GM23338 (cell line): Measurements from ENCODE around the gene S1PR3. TPM values are rescaled to one million over a fixed set of nuclear protein-coding genes. Genes with fewer than 3 reads are reported as not detected.

Experiments
- ATAC-seq: fragments of 200-7000 bp; cut with Tn5 transposase; 3 replicates; pipeline ENCODE4 v1.9.1; 2020
- DNase-seq: peaks from one replicate; pipeline ENCODE4 v3.0.0-alpha.2; 2015; ENCODE audit warnings: low spot score
- H2AFZ ChIP-seq: fragments of 200-600 bp; sonication (generic); 2 replicates; pipeline ENCODE4 v1.8.0; 2016; ENCODE audit warnings: antibody characterized with exemption, mild to moderate bottlenecking, moderate library complexity
- H3F3A ChIP-seq: fragments of 200-600 bp; sonication (generic); replicated peaks from 2 replicates; pipeline ENCODE4 v1.8.0; 2017; ENCODE audit warnings: antibody characterized with exemption, mixed run types, low read depth
- H3K27ac ChIP-seq: fragments of 200-600 bp; sonication (generic); 2 replicates; pipeline ENCODE4 v1.6.1; 2016; ENCODE audit warnings: low read depth
- H3K27me3 ChIP-seq: fragments of 200-600 bp; sonication (generic); 2 replicates; pipeline ENCODE4 v1.8.0; 2016; ENCODE audit warnings: mild to moderate bottlenecking, mixed run types, moderate library complexity; ENCODE audit not compliant: insufficient read depth
- H3K36me3 ChIP-seq: fragments of 200-600 bp; sonication (generic); 2 replicates; pipeline ENCODE4 v1.8.0; 2016; ENCODE audit warnings: mild to moderate bottlenecking; ENCODE audit not compliant: insufficient read depth
- H3K4me1 ChIP-seq: fragments of 200-600 bp; sonication (generic); 2 replicates; pipeline ENCODE4 v1.8.0; 2016; ENCODE audit warnings: mild to moderate bottlenecking, moderate library complexity; ENCODE audit not compliant: insufficient read depth
- H3K4me2 ChIP-seq: fragments of 200-600 bp; sonication (generic); 2 replicates; pipeline ENCODE4 v1.7.1; 2017; ENCODE audit warnings: mixed run types
- H3K4me3 ChIP-seq: fragments of 200-600 bp; sonication (generic); 2 replicates; pipeline ENCODE4 v1.6.1; 2016; ENCODE audit warnings: mixed run types
- H3K79me2 ChIP-seq: fragments of 200-600 bp; sonication (generic); replicated peaks from 2 replicates; pipeline ENCODE4 v1.8.0; 2017; ENCODE audit warnings: mild to moderate bottlenecking; ENCODE audit not compliant: insufficient read depth
- H3K9me2 ChIP-seq: fragments of 200-600 bp; sonication (generic); 2 replicates; pipeline ENCODE4 v1.8.0; 2017; ENCODE audit not compliant: insufficient read depth
- H4K20me1 ChIP-seq: fragments of 200-600 bp; sonication (generic); replicated peaks from 2 replicates; pipeline ENCODE4 v1.8.0; 2017; ENCODE audit warnings: mild to moderate bottlenecking; ENCODE audit not compliant: insufficient read depth
- H3K27ac Mint-ChIP-seq: 2 replicates; pipeline ENCODE4 v1.8.0; 2020; ENCODE audit warnings: inconsistent platforms, mild to moderate bottlenecking, moderate library complexity, mixed read lengths
- H3K27me3 Mint-ChIP-seq: 3 replicates; pipeline ENCODE4 v1.8.0; 2022; ENCODE audit warnings: low read depth, mild to moderate bottlenecking, moderate library complexity, mixed read lengths, inconsistent platforms; ENCODE audit not compliant: insufficient read depth, poor library complexity
- H3K36me3 Mint-ChIP-seq: 3 replicates; pipeline ENCODE4 v1.8.0; 2021; ENCODE audit warnings: low read depth, mild to moderate bottlenecking, inconsistent platforms, moderate library complexity, mixed read lengths
- H3K4me1 Mint-ChIP-seq: 3 replicates; pipeline ENCODE4 v1.8.0; 2020; ENCODE audit warnings: mild to moderate bottlenecking, inconsistent platforms, mixed read lengths
- H3K4me3 Mint-ChIP-seq: 3 replicates; pipeline ENCODE4 v1.8.0; 2021; ENCODE audit warnings: moderate library complexity, mild to moderate bottlenecking, inconsistent platforms, mixed read lengths
- H3K9me3 Mint-ChIP-seq: 3 replicates; pipeline ENCODE4 v1.8.0; 2020; ENCODE audit warnings: moderate library complexity, mild to moderate bottlenecking, inconsistent platforms, mixed read lengths
- CREB1 ChIP-seq: fragments of 250-450 bp; sonication (Bioruptor Pico); IDR thresholded peaks from 2 replicates; pipeline ENCODE4 v1.5.0; 2020; ENCODE audit warnings: low read depth, mild to moderate bottlenecking, moderate library complexity
- EZH2 ChIP-seq: fragments of 200-600 bp; sonication (generic); IDR thresholded peaks from one replicate; pipeline ENCODE4 v1.8.0; 2017; ENCODE audit warnings: antibody characterized with exemption, mild to moderate bottlenecking, low read depth; ENCODE audit not compliant: unreplicated experiment
- EZH2phosphoT487 ChIP-seq: fragments of 200-600 bp; sonication (generic); IDR thresholded peaks from one replicate; pipeline ENCODE4 v1.8.1; 2018; ENCODE audit warnings: antibody characterized with exemption; ENCODE audit not compliant: unreplicated experiment
- JUNB ChIP-seq: IDR thresholded peaks from one replicate; pipeline ENCODE4 v1.6.1; 2016; ENCODE audit warnings: antibody characterized with exemption; ENCODE audit not compliant: unreplicated experiment
- NANOG ChIP-seq: IDR thresholded peaks from 2 replicates; pipeline ENCODE4 v1.6.1; 2016; ENCODE audit warnings: antibody characterized with exemption, borderline replicate concordance
- POLR2AphosphoS5 ChIP-seq: IDR thresholded peaks from 2 replicates; pipeline ENCODE4 v1.6.1; 2016; ENCODE audit warnings: antibody characterized with exemption, low read depth
- STAT1 ChIP-seq: IDR thresholded peaks from one replicate; pipeline ENCODE4 v1.6.1; 2016; ENCODE audit warnings: antibody characterized with exemption; ENCODE audit not compliant: unreplicated experiment
- ZNF114 ChIP-seq: fragments of 250-450 bp; sonication (Bioruptor Pico); IDR thresholded peaks from 2 replicates; pipeline ENCODE4 v1.5.0; 2020; ENCODE audit warnings: mild to moderate bottlenecking, moderate library complexity
- ZNF331 ChIP-seq: fragments of 250-450 bp; sonication (Bioruptor Pico); IDR thresholded peaks from 2 replicates; pipeline ENCODE4 v1.5.0; 2020; ENCODE audit warnings: low read depth, mild to moderate bottlenecking, moderate library complexity
- polyA plus RNA-seq: library from polyadenylated mRNA; unstranded; fragments of >200 nt; fragmentation: Nextera tagmentation; extraction: Ambion mirVana; gene quantifications from 2 replicates; pipeline ENCODE4 v1.2.1, GENCODE V29; 2016
- total RNA-seq: library from RNA; depleted of rRNA; stranded (reverse); fragments of >200 nt; shearing (Covaris generic); gene quantifications from 2 replicates; pipeline ENCODE4 v1.2.3, GENCODE V29; 2014
- TF ChIP-seq, protein P1 (sequence below): fragments of 250-450 bp; sonication (Bioruptor Pico); IDR thresholded peaks from 2 replicates; pipeline ENCODE4 v1.5.0; 2020; ENCODE audit warnings: mild to moderate bottlenecking, moderate library complexity
- TF ChIP-seq, protein P2 (sequence below), 2 experiments: fragments of 200-600 bp in 1 of 2; sonication (generic) in 1 of 2; conservative IDR thresholded peaks; 2 replicates each; pipeline versions ENCODE4 v1.5.1 to v1.6.1; 2016 to 2017; ENCODE audit warnings: antibody characterized with exemption in 2 of 2, low read depth in 2 of 2, mild to moderate bottlenecking in 2 of 2, moderate library complexity in 1 of 2
- TF ChIP-seq, protein P3 (sequence below): IDR thresholded peaks from 2 replicates; pipeline ENCODE4 v1.6.1; 2016; ENCODE audit warnings: antibody characterized with exemption
- TF ChIP-seq, protein P4 (sequence below): IDR thresholded peaks from one replicate; pipeline ENCODE4 v1.6.1; 2018; ENCODE audit warnings: antibody characterized with exemption; ENCODE audit not compliant: unreplicated experiment

Gene S1PR3
- total and polyA plus RNA-seq, 2 experiments from 2014 or later = 2.1 to 7.6 TPM

DNA sequence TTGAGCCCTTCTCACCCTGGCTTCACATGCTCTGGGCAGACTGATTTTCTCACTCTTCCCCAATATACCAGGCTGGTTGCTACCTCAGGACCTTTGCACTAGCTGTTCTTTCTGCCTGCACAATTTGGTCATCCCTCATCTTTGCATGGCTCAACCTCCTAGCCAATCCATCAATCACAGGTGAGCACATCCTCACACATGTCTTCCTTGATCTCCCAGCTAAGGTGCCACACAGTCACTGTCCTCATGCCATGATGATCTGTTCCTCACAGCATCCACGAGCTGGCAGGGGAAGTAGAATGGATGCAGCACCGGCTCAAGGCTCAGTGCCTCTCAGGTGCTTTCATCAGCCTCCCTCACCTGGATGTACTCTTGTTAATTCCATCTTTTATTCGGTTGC, 30.6 kb upstream of the S1PR3 start:
- H2AFZ ChIP-seq = no peak overlapping the region
- Mint-ChIP-seq H3K27ac (no peak overlapping the region), H3K36me3 (no peaks in the 10 kb centered on the region), H3K27me3 (no peaks in the 10 kb centered on the region), H3K4me1 (peaks cover 13% of the 10 kb centered on the region), H3K4me3 (no peak overlapping the region), H3K9me3 (peaks cover 3% of the 10 kb centered on the region; the same call in 1 of the 3 replicates)
- H3K4me2 ChIP-seq = no peak overlapping the region
- H3K79me2 ChIP-seq = no peaks in the 10 kb centered on the region
- no peaks in the 10 kb centered on the region for H3K27me3 ChIP-seq
- no peaks in the 10 kb centered on the region for H3K36me3 ChIP-seq
- H3F3A ChIP-seq = no peaks in the 10 kb centered on the region
- DNase-seq (no peak), ATAC-seq (no peak)
- no peaks in the 10 kb centered on the region for H3K9me2 ChIP-seq
- H3K4me3 ChIP-seq = no peak overlapping the region
- no peak for TF ChIP-seq ZNF114 (CRISPR knock-in tag)
- TF ChIP-seq, protein P1, sequence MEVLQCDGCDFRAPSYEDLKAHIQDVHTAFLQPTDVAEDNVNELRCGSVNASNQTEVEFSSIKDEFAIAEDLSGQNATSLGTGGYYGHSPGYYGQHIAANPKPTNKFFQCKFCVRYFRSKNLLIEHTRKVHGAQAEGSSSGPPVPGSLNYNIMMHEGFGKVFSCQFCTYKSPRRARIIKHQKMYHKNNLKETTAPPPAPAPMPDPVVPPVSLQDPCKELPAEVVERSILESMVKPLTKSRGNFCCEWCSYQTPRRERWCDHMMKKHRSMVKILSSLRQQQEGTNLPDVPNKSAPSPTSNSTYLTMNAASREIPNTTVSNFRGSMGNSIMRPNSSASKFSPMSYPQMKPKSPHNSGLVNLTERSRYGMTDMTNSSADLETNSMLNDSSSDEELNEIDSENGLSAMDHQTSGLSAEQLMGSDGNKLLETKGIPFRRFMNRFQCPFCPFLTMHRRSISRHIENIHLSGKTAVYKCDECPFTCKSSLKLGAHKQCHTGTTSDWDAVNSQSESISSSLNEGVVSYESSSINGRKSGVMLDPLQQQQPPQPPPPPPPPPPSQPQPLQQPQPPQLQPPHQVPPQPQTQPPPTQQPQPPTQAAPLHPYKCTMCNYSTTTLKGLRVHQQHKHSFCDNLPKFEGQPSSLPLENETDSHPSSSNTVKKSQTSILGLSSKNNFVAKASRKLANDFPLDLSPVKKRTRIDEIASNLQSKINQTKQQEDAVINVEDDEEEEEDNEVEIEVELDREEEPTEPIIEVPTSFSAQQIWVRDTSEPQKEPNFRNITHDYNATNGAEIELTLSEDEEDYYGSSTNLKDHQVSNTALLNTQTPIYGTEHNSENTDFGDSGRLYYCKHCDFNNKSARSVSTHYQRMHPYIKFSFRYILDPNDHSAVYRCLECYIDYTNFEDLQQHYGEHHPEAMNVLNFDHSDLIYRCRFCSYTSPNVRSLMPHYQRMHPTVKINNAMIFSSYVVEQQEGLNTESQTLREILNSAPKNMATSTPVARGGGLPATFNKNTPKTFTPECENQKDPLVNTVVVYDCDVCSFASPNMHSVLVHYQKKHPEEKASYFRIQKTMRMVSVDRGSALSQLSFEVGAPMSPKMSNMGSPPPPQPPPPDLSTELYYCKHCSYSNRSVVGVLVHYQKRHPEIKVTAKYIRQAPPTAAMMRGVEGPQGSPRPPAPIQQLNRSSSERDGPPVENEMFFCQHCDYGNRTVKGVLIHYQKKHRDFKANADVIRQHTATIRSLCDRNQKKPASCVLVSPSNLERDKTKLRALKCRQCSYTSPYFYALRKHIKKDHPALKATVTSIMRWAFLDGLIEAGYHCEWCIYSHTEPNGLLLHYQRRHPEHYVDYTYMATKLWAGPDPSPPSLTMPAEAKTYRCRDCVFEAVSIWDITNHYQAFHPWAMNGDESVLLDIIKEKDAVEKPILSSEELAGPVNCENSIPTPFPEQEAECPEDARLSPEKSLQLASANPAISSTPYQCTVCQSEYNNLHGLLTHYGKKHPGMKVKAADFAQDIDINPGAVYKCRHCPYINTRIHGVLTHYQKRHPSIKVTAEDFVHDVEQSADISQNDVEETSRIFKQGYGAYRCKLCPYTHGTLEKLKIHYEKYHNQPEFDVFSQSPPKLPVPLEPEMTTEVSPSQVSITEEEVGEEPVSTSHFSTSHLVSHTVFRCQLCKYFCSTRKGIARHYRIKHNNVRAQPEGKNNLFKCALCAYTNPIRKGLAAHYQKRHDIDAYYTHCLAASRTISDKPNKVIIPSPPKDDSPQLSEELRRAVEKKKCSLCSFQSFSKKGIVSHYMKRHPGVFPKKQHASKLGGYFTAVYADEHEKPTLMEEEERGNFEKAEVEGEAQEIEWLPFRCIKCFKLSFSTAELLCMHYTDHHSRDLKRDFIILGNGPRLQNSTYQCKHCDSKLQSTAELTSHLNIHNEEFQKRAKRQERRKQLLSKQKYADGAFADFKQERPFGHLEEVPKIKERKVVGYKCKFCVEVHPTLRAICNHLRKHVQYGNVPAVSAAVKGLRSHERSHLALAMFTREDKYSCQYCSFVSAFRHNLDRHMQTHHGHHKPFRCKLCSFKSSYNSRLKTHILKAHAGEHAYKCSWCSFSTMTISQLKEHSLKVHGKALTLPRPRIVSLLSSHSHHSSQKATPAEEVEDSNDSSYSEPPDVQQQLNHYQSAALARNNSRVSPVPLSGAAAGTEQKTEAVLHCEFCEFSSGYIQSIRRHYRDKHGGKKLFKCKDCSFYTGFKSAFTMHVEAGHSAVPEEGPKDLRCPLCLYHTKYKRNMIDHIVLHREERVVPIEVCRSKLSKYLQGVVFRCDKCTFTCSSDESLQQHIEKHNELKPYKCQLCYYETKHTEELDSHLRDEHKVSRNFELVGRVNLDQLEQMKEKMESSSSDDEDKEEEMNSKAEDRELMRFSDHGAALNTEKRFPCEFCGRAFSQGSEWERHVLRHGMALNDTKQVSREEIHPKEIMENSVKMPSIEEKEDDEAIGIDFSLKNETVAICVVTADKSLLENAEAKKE = no peak
- TF ChIP-seq ZNF331 = no peak
- TF ChIP-seq EZH2phosphoT487 = no peak
- TF ChIP-seq, protein P2, sequence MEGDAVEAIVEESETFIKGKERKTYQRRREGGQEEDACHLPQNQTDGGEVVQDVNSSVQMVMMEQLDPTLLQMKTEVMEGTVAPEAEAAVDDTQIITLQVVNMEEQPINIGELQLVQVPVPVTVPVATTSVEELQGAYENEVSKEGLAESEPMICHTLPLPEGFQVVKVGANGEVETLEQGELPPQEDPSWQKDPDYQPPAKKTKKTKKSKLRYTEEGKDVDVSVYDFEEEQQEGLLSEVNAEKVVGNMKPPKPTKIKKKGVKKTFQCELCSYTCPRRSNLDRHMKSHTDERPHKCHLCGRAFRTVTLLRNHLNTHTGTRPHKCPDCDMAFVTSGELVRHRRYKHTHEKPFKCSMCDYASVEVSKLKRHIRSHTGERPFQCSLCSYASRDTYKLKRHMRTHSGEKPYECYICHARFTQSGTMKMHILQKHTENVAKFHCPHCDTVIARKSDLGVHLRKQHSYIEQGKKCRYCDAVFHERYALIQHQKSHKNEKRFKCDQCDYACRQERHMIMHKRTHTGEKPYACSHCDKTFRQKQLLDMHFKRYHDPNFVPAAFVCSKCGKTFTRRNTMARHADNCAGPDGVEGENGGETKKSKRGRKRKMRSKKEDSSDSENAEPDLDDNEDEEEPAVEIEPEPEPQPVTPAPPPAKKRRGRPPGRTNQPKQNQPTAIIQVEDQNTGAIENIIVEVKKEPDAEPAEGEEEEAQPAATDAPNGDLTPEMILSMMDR (conservative IDR thresholded peaks at IDR 0.05; ENCODE audit: low read depth in 2 of 2) = no peak
- no peak for TF ChIP-seq CREB1 (CRISPR knock-in tag)
- TF ChIP-seq JUNB = no peak
- no peak for TF ChIP-seq EZH2
- no peak for TF ChIP-seq STAT1
- no peak for TF ChIP-seq POLR2AphosphoS5
- TF ChIP-seq, protein P3, sequence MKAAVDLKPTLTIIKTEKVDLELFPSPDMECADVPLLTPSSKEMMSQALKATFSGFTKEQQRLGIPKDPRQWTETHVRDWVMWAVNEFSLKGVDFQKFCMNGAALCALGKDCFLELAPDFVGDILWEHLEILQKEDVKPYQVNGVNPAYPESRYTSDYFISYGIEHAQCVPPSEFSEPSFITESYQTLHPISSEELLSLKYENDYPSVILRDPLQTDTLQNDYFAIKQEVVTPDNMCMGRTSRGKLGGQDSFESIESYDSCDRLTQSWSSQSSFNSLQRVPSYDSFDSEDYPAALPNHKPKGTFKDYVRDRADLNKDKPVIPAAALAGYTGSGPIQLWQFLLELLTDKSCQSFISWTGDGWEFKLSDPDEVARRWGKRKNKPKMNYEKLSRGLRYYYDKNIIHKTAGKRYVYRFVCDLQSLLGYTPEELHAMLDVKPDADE = no peak
- TF ChIP-seq, protein P4, sequence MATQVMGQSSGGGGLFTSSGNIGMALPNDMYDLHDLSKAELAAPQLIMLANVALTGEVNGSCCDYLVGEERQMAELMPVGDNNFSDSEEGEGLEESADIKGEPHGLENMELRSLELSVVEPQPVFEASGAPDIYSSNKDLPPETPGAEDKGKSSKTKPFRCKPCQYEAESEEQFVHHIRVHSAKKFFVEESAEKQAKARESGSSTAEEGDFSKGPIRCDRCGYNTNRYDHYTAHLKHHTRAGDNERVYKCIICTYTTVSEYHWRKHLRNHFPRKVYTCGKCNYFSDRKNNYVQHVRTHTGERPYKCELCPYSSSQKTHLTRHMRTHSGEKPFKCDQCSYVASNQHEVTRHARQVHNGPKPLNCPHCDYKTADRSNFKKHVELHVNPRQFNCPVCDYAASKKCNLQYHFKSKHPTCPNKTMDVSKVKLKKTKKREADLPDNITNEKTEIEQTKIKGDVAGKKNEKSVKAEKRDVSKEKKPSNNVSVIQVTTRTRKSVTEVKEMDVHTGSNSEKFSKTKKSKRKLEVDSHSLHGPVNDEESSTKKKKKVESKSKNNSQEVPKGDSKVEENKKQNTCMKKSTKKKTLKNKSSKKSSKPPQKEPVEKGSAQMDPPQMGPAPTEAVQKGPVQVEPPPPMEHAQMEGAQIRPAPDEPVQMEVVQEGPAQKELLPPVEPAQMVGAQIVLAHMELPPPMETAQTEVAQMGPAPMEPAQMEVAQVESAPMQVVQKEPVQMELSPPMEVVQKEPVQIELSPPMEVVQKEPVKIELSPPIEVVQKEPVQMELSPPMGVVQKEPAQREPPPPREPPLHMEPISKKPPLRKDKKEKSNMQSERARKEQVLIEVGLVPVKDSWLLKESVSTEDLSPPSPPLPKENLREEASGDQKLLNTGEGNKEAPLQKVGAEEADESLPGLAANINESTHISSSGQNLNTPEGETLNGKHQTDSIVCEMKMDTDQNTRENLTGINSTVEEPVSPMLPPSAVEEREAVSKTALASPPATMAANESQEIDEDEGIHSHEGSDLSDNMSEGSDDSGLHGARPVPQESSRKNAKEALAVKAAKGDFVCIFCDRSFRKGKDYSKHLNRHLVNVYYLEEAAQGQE = no peak
- no peak for TF ChIP-seq NANOG
- H3K27ac ChIP-seq = no peak overlapping the region
- H3K4me1 ChIP-seq = peaks cover 6% of the 10 kb centered on the region; the same call in 1 of the 2 replicates
- no peaks in the 10 kb centered on the region for H4K20me1 ChIP-seq
